ENCODE results near the gene LEFTY1. TPM values are rescaled to one million over a fixed set of nuclear protein-coding genes. Genes with fewer than 3 reads are reported as not detected.

LEFTY1 gene
- total RNA-seq, 1 experiment from 2014 or later = 0.64 TPM

- CTCF ChIA-PET = interaction anchor here (1.5 kb wide), 1 partner anchor 384 kb away, joined by 5 read pairs; no protein-coding TSS in a partner anchor
- H3K79me2 ChIP-seq (ENCODE audit: insufficient read depth, low read length) = no peaks in the 10 kb centered on the region
- no peak overlapping the region for H3K27ac ChIP-seq (ENCODE audit: low read depth, low read length)
- no peak overlapping the region for H3K4me2 ChIP-seq (ENCODE audit: low read length)
- no peak for ATAC-seq
- H3K27me3 ChIP-seq (ENCODE audit: insufficient read depth, low read length) = no peaks in the 10 kb centered on the region
- intact Hi-C loops (cut with micrococcal nuclease) = loop anchor here (10.0 kb wide), 1 partner anchor 116 kb away; no protein-coding TSS in a partner anchor
- no peaks in the 10 kb centered on the region for H3K9me2 ChIP-seq (ENCODE audit: insufficient read depth)
- H3K9ac ChIP-seq (ENCODE audit: low read length) = no peak overlapping the region
- no peak overlapping the region for H2AFZ ChIP-seq (ENCODE audit: low read depth, low read length, poor library complexity, severe bottlenecking)
- no peak for DNase-seq (ENCODE audit: low read depth, low spot score)
- TF ChIP-seq SP1 (IDR thresholded peaks at IDR 0.05; ENCODE audit: low read depth) (no peak), CBX3 (IDR thresholded peaks at IDR 0.05; ENCODE audit: low read depth) (no peak), CTCF (IDR thresholded peaks at IDR 0.05 in 2 of 3, conservative IDR thresholded peaks at IDR 0.05 in 1 of 3; ENCODE audit: borderline replicate concordance in 1 of 3, insufficient read depth in 1 of 3, low read depth in 2 of 3, low read length in 2 of 3) (no peak), YY1 (IDR thresholded peaks at IDR 0.05; ENCODE audit: extremely low read depth, insufficient replicate concordance, low read depth, low read length) (no peak), POLR2AphosphoS5 (IDR thresholded peaks at IDR 0.05; ENCODE audit: low read depth, low read length) (no peak)
- H4K20me1 ChIP-seq (ENCODE audit: insufficient read depth) = no peaks in the 10 kb centered on the region
- peaks cover 0 to 9% of the 10 kb centered on the region in 2 experiments; a peak in 3 of 4 replicates for H3K36me3 ChIP-seq (ENCODE audit: control insufficient read depth in 1 of 2, insufficient read depth in 2 of 2, low read length in 2 of 2)
- BruUV-seq (replicated peaks) = no TSS peak
- no peaks in the 10 kb centered on the region for H3K9me3 ChIP-seq (ENCODE audit: control insufficient read depth in 1 of 2, insufficient read depth in 1 of 2, low read depth in 1 of 2, low read length in 2 of 2)
- POLR2A ChIA-PET = no interaction called here
- RAD21 ChIA-PET (ENCODE audit: low non-redundant PET in 1 of 2, low total read pairs in 2 of 2, uncharacterized antibody in 2 of 2, unreplicated experiment in 2 of 2) = no interaction called here
- no peak overlapping the region for H3K4me3 ChIP-seq (replicated peaks in 1 of 2; ENCODE audit: low read depth in 1 of 2, low read length in 2 of 2)
- peaks cover 3% of the 10 kb centered on the region in 2 experiments for H3K4me1 ChIP-seq (ENCODE audit: control insufficient read depth in 1 of 2, insufficient read depth in 2 of 2, low read length in 2 of 2)
Measured at GRCh38 chr1:225859151-225859550, 29.8 kb downstream of the LEFTY1 start.

GRCh38 chr1:225857256-225857655 is 31.7 kb downstream of the LEFTY1 start:
- H3K4me2 ChIP-seq (ENCODE audit: low read length) = no peak overlapping the region
- no peaks in the 10 kb centered on the region for H3K27me3 ChIP-seq (ENCODE audit: insufficient read depth, low read length)
- H3K4me1 ChIP-seq (ENCODE audit: control insufficient read depth in 1 of 2, insufficient read depth in 2 of 2, low read length in 2 of 2) = no peaks in the 10 kb centered on the region
- DNase-seq (ENCODE audit: low read depth, low spot score) (no peak), ATAC-seq (no peak)
- intact Hi-C loops (cut with micrococcal nuclease) = loop anchor here (10.0 kb wide), 1 partner anchor 118 kb away; no protein-coding TSS in a partner anchor
- H3K36me3 ChIP-seq (ENCODE audit: control insufficient read depth in 1 of 2, insufficient read depth in 2 of 2, low read length in 2 of 2) = peaks cover 0 to 9% of the 10 kb centered on the region in 2 experiments; a peak in 3 of 4 replicates
- no peaks in the 10 kb centered on the region for H4K20me1 ChIP-seq (ENCODE audit: insufficient read depth)
- no peaks in the 10 kb centered on the region for H3K79me2 ChIP-seq (ENCODE audit: insufficient read depth, low read length)
- no TSS peak for BruUV-seq (replicated peaks)
- H3K9ac ChIP-seq (ENCODE audit: low read length) = no peak overlapping the region
- CTCF ChIA-PET = no interaction called here
- no peaks in the 10 kb centered on the region for H3K9me2 ChIP-seq (ENCODE audit: insufficient read depth)
- POLR2A ChIA-PET = no interaction called here
- H3K4me3 ChIP-seq (replicated peaks in 1 of 2; ENCODE audit: low read depth in 1 of 2, low read length in 2 of 2) = no peak overlapping the region
- H3K9me3 ChIP-seq (ENCODE audit: control insufficient read depth in 1 of 2, insufficient read depth in 1 of 2, low read depth in 1 of 2, low read length in 2 of 2) = no peaks in the 10 kb centered on the region
- H3K27ac ChIP-seq (ENCODE audit: low read depth, low read length) = no peak overlapping the region
- no peak overlapping the region for H2AFZ ChIP-seq (ENCODE audit: low read depth, low read length, poor library complexity, severe bottlenecking)
- RAD21 ChIA-PET (ENCODE audit: low non-redundant PET in 1 of 2, low total read pairs in 2 of 2, uncharacterized antibody in 2 of 2, unreplicated experiment in 2 of 2) = no interaction called here
- TF ChIP-seq POLR2AphosphoS5 (IDR thresholded peaks at IDR 0.05; ENCODE audit: low read depth, low read length) = no peak
- no peak for TF ChIP-seq RAD21 (IDR thresholded peaks at IDR 0.05; ENCODE audit: low read depth)
- TF ChIP-seq FOSL1 (IDR thresholded peaks at IDR 0.05; ENCODE audit: low read depth) = no peak
- TF ChIP-seq JUND (IDR thresholded peaks at IDR 0.05) = no peak
- no peak for TF ChIP-seq ATF3 (IDR thresholded peaks at IDR 0.05)
- TF ChIP-seq REST (IDR thresholded peaks at IDR 0.05; ENCODE audit: low read depth) = no peak
- no peak for TF ChIP-seq POLR2A (IDR thresholded peaks at IDR 0.05; ENCODE audit: borderline replicate concordance, extremely low read depth, insufficient read depth, insufficient read length)
- no peak for TF ChIP-seq TCF7L2 (IDR thresholded peaks at IDR 0.05; ENCODE audit: borderline replicate concordance, extremely low read depth, insufficient read depth, insufficient read length)
- TF ChIP-seq SRF (IDR thresholded peaks at IDR 0.05; ENCODE audit: low read depth) = no peak
- no peak for TF ChIP-seq CBX3 (IDR thresholded peaks at IDR 0.05; ENCODE audit: low read depth)
- no peak for TF ChIP-seq ZNF274 (IDR thresholded peaks at IDR 0.05; ENCODE audit: low read depth, low read length)
- TF ChIP-seq EGR1 (IDR thresholded peaks at IDR 0.05; ENCODE audit: low read depth) = no peak
- no peak for TF ChIP-seq SP1 (IDR thresholded peaks at IDR 0.05; ENCODE audit: low read depth)
- no peak for TF ChIP-seq YY1 (IDR thresholded peaks at IDR 0.05; ENCODE audit: extremely low read depth, insufficient replicate concordance, low read depth, low read length)
- no peak for TF ChIP-seq SIN3A (IDR thresholded peaks at IDR 0.05; ENCODE audit: low read depth)

Data from HCT116 (cell line).